ENCODE measurements around the gene IL34. TPM values are rescaled to one million over a fixed set of nuclear protein-coding genes. Genes with fewer than 3 reads are reported as not detected.

Gene IL34
- total and polyA plus RNA-seq, 2 of the 13 experiments (the other 11 are each of a cell fraction or from before 2014, with no cell fraction given): 1.2 to 1.3 TPM

- TF ChIP-seq GTF2F1 (IDR thresholded peaks at IDR 0.05; ENCODE audit: low read length) (no peak), ZNF615 (CRISPR knock-in tag; IDR thresholded peaks at IDR 0.05; ENCODE audit: borderline replicate concordance) (no peak), ZMAT3 (CRISPR knock-in tag; conservative IDR thresholded peaks at IDR 0.05) (no peak), GRHL1 (CRISPR knock-in tag; conservative IDR thresholded peaks at IDR 0.05) (no peak), POLR2A (IDR thresholded peaks at IDR 0.05; ENCODE audit: insufficient read depth in 1 of 2, low read depth in 2 of 2, low read length in 2 of 2) (peak; percentile 12 to 24; a peak in 1 of 4 replicates), HNRNPL (IDR thresholded peaks at IDR 0.05; ENCODE audit: low read depth, low read length) (0 out of 2 replicates have a peak, but pooled peaks have one; percentile 33), IKZF4 (CRISPR knock-in tag; IDR thresholded peaks at IDR 0.05; ENCODE audit: borderline replicate concordance, low read depth, not compliant biosample characterization) (no peak), ZNF564 (CRISPR knock-in tag; IDR thresholded peaks at IDR 0.05) (no peak), CCAR2 (optimal IDR thresholded peaks at IDR 0.05; ENCODE audit: low read depth, low read length) (no peak), ZFP41 (CRISPR knock-in tag; IDR thresholded peaks at IDR 0.05; ENCODE audit: borderline replicate concordance) (no peak), CTCF (CRISPR knock-in tag; IDR thresholded peaks at IDR 0.05) (no peak), ZNF782 (CRISPR knock-in tag; IDR thresholded peaks at IDR 0.05; ENCODE audit: borderline replicate concordance) (no peak), TFE3 (CRISPR knock-in tag; IDR thresholded peaks at IDR 0.05) (no peak), IKZF1 (IDR thresholded peaks at IDR 0.05) (no peak), ZNF713 (CRISPR knock-in tag; IDR thresholded peaks at IDR 0.05) (no peak), DNMT1 (CRISPR knock-in tag; IDR thresholded peaks at IDR 0.05) (no peak), ZNF7 (CRISPR knock-in tag; IDR thresholded peaks at IDR 0.05) (no peak), KAT2B (IDR thresholded peaks at IDR 0.05; ENCODE audit: borderline replicate concordance, low read depth, low read length) (no peak), PAX8 (CRISPR knock-in tag; IDR thresholded peaks at IDR 0.05; ENCODE audit: borderline replicate concordance) (no peak)
- TF ChIP-seq, protein P1, sequence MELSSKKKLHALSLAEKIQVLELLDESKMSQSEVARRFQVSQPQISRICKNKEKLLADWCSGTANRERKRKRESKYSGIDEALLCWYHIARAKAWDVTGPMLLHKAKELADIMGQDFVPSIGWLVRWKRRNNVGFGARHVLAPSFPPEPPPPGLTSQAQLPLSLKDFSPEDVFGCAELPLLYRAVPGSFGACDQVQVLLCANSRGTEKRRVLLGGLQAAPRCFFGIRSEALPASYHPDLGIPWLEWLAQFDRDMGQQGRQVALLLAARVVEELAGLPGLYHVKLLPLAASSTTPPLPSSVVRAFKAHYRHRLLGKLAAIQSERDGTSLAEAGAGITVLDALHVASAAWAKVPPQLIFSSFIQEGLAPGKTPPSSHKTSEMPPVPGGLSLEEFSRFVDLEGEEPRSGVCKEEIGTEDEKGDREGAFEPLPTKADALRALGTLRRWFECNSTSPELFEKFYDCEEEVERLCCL (CRISPR knock-in tag; IDR thresholded peaks at IDR 0.05; ENCODE audit: borderline replicate concordance): no peak
- TF ChIP-seq, protein P2, sequence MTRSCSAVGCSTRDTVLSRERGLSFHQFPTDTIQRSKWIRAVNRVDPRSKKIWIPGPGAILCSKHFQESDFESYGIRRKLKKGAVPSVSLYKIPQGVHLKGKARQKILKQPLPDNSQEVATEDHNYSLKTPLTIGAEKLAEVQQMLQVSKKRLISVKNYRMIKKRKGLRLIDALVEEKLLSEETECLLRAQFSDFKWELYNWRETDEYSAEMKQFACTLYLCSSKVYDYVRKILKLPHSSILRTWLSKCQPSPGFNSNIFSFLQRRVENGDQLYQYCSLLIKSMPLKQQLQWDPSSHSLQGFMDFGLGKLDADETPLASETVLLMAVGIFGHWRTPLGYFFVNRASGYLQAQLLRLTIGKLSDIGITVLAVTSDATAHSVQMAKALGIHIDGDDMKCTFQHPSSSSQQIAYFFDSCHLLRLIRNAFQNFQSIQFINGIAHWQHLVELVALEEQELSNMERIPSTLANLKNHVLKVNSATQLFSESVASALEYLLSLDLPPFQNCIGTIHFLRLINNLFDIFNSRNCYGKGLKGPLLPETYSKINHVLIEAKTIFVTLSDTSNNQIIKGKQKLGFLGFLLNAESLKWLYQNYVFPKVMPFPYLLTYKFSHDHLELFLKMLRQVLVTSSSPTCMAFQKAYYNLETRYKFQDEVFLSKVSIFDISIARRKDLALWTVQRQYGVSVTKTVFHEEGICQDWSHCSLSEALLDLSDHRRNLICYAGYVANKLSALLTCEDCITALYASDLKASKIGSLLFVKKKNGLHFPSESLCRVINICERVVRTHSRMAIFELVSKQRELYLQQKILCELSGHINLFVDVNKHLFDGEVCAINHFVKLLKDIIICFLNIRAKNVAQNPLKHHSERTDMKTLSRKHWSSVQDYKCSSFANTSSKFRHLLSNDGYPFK (CRISPR knock-in tag; IDR thresholded peaks at IDR 0.05; ENCODE audit: borderline replicate concordance): no peak
Measured at GRCh38 chr16:70675851-70676513, 29.6 kb downstream of the IL34 start (continued).
